Stomach (tissue), 4 donors: ENCODE measurements around the gene SHANK2.
A peak's percentile ranks its signal among the peaks of the same experiment; 100 is the strongest.

Experiments used
- CTCF ChIP-seq, 7 experiments: fragments of 450-650 bp in 4 of 7; fragments of 200-600 bp in 3 of 7; sonication (generic) in 3 of 7; IDR thresholded peaks; one replicate each; pipeline ENCODE4 v1.5.1; 2016 to 2019; ENCODE audit warnings: antibody characterized with exemption in 7 of 7, control low read depth in 2 of 7, mild to moderate bottlenecking in 1 of 7
- POLR2A ChIP-seq, 4 donors: fragments of 450-650 bp; IDR thresholded peaks; one replicate each; pipeline ENCODE4 v1.6.1; 2016; ENCODE audit warnings: antibody characterized with exemption in 4 of 4, control low read depth in 2 of 4, mild to moderate bottlenecking in 1 of 4, moderate library complexity in 1 of 4
- POLR2AphosphoS5 ChIP-seq, 3 donors: sonication (generic); formaldehyde crosslinking; IDR thresholded peaks; one replicate each; pipeline ENCODE4 v1.6.1; 2016; ENCODE audit warnings: antibody characterized with exemption in 3 of 3

- no peak for TF ChIP-seq POLR2A (IDR thresholded peaks at IDR 0.05)
- TF ChIP-seq CTCF (IDR thresholded peaks at IDR 0.05), result peak in 1 of 7 experiments; percentile 25
- TF ChIP-seq POLR2AphosphoS5 (IDR thresholded peaks at IDR 0.05), result no peak
Observed at GRCh38 chr11:71266114-71266833, 13.9 kb upstream of the SHANK2 start.
